ENCODE measurements around the gene PNMT. TPM values are rescaled to one million over a fixed set of nuclear protein-coding genes. Genes with fewer than 3 reads are reported as not detected.

PNMT gene
- total RNA-seq, 1 donor from 2014 or later: 4.3 TPM

DNA sequence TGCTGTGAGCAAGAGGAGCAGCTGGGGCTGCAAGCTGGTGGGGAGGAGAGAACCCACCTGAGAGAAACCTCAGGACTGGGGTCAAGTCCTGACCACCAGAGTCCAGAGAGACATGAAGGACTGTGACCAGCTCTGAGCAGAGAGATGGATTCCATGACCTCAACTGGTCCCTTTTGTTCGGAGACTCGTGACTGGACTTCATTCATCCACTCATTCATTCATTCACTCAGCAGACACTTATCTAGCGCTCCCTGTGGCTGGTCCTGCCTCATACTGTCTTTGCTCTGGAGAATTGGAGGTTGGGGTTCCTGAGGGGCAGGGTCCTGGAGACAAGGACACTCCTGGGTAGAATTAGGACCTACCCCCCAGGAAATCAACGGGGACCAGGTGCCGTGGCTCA, 35.7 kb downstream of the PNMT start:
- intact Hi-C loops (cut with DNase I): no loop called here
- ATAC-seq: no peak
- H3K4me1 ChIP-seq: peaks cover 44% of the 10 kb centered on the region

GRCh38 chr17:39704821-39705551, 36.7 kb downstream of the PNMT start:
- no peak for ATAC-seq
- Histone ChIP-seq H3K27me3 (no peaks in the 10 kb centered on the region), H3K9me3 (no peaks in the 10 kb centered on the region), H3K36me3 (peaks cover 19% of the 10 kb centered on the region), H3K27ac (peak overlapping the region; percentile 71), H3K4me3 (no peak overlapping the region), H3K4me1 (peaks cover 39% of the 10 kb centered on the region)
- intact Hi-C loops (cut with DNase I): no loop called here
- TF ChIP-seq, protein P1, sequence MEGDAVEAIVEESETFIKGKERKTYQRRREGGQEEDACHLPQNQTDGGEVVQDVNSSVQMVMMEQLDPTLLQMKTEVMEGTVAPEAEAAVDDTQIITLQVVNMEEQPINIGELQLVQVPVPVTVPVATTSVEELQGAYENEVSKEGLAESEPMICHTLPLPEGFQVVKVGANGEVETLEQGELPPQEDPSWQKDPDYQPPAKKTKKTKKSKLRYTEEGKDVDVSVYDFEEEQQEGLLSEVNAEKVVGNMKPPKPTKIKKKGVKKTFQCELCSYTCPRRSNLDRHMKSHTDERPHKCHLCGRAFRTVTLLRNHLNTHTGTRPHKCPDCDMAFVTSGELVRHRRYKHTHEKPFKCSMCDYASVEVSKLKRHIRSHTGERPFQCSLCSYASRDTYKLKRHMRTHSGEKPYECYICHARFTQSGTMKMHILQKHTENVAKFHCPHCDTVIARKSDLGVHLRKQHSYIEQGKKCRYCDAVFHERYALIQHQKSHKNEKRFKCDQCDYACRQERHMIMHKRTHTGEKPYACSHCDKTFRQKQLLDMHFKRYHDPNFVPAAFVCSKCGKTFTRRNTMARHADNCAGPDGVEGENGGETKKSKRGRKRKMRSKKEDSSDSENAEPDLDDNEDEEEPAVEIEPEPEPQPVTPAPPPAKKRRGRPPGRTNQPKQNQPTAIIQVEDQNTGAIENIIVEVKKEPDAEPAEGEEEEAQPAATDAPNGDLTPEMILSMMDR (IDR thresholded peaks at IDR 0.05): peak; percentile 23
- DNase-seq: no peak

More for the DNA sequence above, 35.7 kb downstream of the PNMT start:
- peaks cover 10% of the 10 kb centered on the region for H3K36me3 ChIP-seq
- H3K27me3 ChIP-seq: no peaks in the 10 kb centered on the region
- DNase-seq: no peak
- H3K4me3 ChIP-seq: no peak overlapping the region
- TF ChIP-seq, protein P1 (IDR thresholded peaks at IDR 0.05): no peak
- no peak overlapping the region for H3K27ac ChIP-seq
- H3K9me3 ChIP-seq: no peaks in the 10 kb centered on the region

GRCh38 chr17:39705786-39706348, 37.6 kb downstream of the PNMT start:
- no peak overlapping the region for H3K4me3 ChIP-seq
- intact Hi-C loops (cut with DNase I): no loop called here
- peak; percentile 89 for DNase-seq
- H3K9me3 ChIP-seq: no peaks in the 10 kb centered on the region
- peaks cover 39% of the 10 kb centered on the region for H3K4me1 ChIP-seq
- H3K27me3 ChIP-seq: no peaks in the 10 kb centered on the region
- ATAC-seq: peak; percentile 85
- peak overlapping the region; percentile 71 for H3K27ac ChIP-seq
- peaks cover 26% of the 10 kb centered on the region for H3K36me3 ChIP-seq
- TF ChIP-seq, protein P1 (IDR thresholded peaks at IDR 0.05): no peak

GRCh38 chr17:39706383-39706782, 38.1 kb downstream of the PNMT start:
- H3K27ac ChIP-seq: peak overlapping the region; percentile 71
- no peak for DNase-seq
- no peak for ATAC-seq
- intact Hi-C loops (cut with DNase I): no loop called here
- H3K4me1 ChIP-seq: peaks cover 35% of the 10 kb centered on the region
- peaks cover 32% of the 10 kb centered on the region for H3K36me3 ChIP-seq
- no peak overlapping the region for H3K4me3 ChIP-seq
- no peaks in the 10 kb centered on the region for H3K9me3 ChIP-seq
- no peaks in the 10 kb centered on the region for H3K27me3 ChIP-seq
- TF ChIP-seq, protein P1 (IDR thresholded peaks at IDR 0.05): no peak

DNA sequence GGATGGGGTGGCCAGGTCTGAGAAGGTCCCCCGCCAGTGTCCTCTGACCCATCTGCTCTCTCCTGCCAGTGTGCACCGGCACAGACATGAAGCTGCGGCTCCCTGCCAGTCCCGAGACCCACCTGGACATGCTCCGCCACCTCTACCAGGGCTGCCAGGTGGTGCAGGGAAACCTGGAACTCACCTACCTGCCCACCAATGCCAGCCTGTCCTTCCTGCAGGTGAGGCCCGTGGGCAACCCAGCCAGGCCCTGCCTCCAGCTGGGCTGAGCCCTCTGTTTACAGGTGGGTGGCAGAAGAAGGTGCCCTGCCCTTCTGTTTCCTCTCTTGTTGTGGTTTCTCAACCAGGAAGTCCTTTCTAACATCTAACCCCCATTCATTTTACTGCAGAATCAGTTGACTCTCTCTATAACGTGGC, 38.7 kb downstream of the PNMT start:
- DNase-seq: no peak

More for the DNA sequence above, 38.7 kb downstream of the PNMT start:
- Histone ChIP-seq H3K27ac (peak overlapping the region; percentile 71), H3K4me3 (no peak overlapping the region), H3K9me3 (no peaks in the 10 kb centered on the region), H3K36me3 (peaks cover 35% of the 10 kb centered on the region), H3K4me1 (peaks cover 31% of the 10 kb centered on the region), H3K27me3 (no peaks in the 10 kb centered on the region)
- intact Hi-C loops (cut with DNase I): no loop called here
- no peak for ATAC-seq
- TF ChIP-seq, protein P1 (IDR thresholded peaks at IDR 0.05): no peak

Data from upper lobe of right lung (tissue), 1 donor.